NCI-H2081 treated with DMSO at 0.1 percent for 48 hours (cell line): ENCODE results near the gene SPDEF.

Source experiments
- DNase-seq: peaks from one replicate; lab custom pipeline; 2025; lab: John Stamatoyannopoulos, UW

The SPDEF gene

DNA sequence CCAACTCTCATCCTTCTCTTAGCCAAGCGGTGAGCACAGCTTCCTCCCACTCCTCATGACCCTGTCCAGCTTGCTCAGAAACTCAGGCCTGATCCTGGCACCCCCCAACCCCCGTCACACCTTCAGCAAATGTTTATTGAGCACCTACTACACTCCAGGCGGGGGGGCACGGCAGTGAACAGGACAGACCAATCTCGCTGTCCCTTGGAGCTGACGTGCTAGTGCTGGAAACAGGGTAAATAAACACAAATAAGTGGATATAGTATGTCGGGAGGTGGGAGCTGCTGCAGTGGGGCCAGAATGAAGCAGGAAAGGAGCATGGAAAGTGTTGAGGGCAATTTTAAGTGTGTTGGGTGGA lies 7.4 kb upstream of the SPDEF start:
- no peak for DNase-seq

DNA sequence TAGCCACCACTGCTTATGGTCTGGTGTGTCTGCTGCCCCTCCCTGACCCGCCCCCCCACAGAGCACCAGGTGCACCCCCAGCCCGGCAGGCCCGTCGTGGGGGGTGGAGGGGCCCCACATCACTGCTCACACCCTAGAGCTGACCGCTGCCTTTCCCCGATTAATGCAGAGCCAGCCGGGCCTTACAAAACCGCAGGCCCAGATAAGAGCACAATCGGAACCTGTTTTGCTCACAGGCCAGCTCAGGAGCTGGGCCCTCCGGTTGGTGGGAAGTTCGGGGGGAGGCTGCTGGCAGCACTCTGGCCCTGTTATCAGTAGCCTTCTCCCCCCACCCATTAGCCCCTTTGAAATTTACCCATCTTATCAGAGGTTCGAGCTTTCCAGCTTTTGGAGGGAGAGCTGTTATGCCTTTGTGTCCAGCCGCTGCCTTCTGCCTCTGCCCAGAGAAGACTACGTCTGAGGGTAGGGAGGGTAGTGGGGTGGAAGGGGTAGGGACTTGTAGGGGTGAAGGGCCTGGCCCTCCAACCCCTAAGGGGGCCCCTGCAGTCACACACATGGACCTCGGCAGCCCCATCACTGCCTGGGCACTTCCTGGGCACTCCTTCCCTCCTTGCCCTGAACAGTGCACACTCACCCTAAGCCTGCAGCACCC lies 6.9 kb upstream of the SPDEF start:
- no peak for DNase-seq

DNA sequence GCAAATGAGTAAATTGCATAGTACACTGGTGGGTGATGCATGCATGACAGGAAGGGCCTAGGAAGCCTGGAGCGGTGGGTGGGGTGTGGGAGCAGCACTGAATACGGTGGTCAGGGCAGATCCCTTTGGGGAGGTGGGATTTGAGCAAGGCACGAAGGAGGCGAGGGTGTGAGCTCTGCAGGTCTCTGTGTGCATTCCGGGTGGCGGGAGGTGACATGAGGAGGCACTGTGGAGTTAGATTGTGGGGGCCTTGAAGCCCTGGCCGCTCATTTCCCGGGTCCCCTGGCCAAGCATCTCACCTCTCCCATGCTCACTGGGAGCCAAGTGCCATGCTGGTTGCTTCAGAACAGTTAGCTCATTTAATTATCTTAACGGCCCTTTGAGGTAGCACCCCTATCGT lies 6.2 kb upstream of the SPDEF start:
- no peak for DNase-seq

GRCh38 chr6:34561227-34561530 lies 5.0 kb upstream of the SPDEF start:
- DNase-seq: no peak

DNA sequence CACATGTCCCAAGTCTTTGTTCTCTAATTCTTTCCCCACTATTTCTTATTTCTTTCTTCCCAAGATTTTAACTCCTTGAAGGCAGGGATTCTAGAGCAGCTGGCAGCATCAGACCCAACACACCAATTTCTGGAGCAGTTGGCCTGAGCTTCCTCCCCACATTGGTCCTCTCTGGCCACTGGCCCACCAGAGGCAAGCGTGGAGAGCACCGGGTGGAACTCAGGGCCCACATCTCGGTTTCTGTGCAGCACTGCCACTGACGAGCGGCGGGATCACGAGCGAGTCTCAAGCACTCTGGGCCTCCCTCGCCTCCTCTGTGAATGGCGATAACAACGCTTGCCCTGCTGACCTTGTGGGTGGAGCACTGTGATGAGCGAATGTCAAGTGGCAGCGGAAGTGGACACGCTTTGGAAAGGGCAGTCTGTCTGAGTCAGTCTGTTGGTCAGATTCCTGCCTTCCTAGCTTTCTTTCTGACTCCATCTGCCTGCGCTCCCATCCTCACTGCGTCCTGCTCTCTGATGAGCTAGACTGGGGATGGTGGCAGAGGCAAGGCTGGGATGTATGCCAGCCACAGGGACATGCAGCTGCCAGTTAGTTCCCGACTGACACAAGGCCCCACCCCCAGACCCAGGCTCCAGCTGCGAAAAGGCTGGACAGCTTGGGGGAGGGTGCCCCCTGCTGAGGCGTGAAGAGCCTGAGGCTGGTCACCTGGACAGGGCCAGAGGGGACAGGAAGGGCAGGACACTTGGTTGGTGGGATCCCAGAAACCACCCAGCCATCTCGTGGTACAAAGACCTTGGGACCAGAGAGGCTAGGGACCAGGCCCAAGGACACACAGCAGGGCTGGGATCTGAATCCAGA lies 4.5 kb upstream of the SPDEF start:
- no peak for DNase-seq

DNA sequence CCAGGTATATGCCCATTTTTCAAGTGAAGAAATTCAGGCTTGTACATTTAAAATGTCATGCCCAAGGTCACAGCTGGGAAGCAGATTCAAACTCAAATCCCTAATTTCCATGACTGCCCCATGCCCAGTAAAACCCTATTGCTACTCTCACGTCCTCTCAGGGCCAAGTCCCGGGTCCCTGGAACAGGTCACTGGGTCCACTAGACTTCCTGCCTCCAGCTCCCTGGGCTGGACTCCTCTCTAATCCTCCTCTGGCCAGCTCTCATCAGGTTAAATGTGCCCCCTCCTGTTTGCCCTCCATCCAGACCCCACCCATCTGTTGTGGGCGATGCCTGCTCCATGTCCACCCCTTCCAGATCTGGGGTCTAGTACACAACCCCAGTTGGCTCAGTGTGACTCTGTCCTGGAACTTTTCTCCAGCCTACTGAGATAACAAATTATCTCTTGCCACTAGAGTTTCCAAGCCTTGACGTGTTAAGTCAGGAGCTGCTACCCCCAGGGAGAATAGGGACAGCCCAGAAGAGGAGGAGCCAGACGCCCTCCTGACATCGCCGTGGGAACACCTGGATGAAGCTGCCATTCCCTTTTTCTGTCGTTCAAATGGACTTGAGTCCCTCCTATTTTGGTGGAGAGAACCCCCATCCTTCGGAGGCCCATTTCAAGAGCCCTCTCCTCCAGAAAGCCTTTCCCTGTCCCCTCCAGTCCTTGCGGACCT lies 3.7 kb upstream of the SPDEF start:
- DNase-seq: no peak

- no peak for DNase-seq
Measured at GRCh38 chr6:34558172-34558714, 2.1 kb upstream of the SPDEF start.

DNA sequence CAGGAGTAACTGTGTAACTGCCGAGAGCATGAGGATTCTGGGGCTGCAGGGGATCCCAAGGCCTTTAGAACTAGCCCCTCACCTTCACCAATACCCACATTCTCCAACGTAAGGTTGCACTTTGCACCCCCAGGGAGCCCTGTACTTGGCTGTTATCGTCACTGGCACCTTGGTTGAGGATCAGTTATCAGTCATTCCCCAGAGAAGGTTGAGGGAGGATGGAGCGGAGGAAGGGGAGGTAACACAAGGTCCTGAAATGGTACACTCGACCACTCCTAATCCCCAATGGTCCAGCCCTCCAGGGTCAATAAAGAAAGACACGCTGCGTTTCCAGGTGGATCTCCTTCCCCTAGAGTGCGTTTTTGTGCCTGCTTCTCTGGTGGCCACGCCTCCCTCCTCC lies 1.1 kb upstream of the SPDEF start:
- no peak for DNase-seq

DNA sequence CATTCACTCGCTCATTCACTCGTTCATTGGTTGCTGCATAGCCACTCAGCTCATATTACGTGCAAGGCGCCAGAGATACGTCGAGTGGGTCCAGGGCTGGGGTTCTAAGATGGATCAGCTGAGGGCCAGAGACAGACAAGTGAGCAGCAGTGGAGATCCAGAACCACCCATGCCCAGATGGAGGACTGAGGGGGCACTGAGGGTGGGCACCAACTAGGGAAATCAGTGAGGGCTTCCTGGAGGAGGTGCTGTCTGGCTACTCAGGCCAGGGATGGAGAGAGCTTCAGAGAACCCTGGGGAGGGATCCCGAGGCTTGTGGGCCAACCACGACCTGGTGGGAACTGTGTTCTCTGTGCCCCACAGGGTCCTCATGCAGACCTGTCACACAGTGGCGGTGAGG lies 364 bp upstream of the SPDEF start:
- DNase-seq: no peak

GRCh38 chr6:34555328-34555727 lies 801 bp downstream of the SPDEF start:
- DNase-seq: no peak

DNA sequence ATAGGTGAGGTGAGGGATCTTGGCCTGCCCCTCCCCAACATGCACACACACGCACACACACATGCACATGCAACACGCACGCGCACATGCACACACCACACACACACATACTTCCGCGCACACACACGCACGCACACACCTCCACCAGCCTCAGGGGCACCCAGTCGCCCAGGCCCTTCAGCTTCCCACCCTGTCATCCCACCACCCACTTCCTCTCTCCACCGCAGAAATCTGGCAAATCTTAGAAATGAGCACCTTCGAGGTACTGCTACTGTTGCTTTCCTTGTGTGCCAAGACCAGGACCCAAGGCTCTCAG lies 1.2 kb downstream of the SPDEF start:
- no peak for DNase-seq

DNA sequence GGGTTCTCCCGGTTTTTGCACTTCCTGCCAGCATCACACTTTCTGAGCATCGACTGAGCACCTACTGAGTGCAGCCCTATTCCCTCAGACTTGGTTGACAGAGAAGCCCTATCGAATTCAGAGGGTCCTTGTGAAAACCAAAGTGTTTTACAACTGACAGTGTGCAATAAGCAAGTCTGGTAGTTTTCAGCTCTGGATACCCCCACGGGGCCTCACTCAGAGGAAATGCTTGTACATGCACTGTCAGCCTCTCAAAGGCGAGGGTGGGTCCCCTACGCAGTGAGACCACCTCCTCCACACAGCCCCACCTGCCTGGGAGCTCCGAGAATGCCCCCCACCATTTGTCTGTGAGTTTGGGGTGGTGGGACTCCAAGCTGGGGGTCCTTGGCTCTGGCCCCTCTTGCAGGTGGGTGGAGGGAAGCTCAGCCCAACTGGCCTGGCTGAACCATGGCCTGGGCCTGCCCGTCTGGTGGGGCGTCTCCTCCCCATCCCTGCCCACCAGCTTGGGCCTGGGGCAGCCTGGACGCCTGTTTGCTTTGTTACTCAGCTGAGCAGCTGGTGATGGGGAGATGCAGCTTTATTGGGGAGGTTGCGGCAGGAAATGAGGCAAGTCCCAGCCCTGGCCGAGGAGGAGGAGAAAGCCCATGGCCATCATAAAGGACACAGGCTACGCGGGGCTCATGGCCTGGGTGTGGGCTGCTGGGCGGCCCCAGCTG lies 1.7 kb downstream of the SPDEF start:
- no peak for DNase-seq

- no peak for DNase-seq
Measured at GRCh38 chr6:34553750-34554149, 2.4 kb downstream of the SPDEF start.

GRCh38 chr6:34553146-34553545 lies 3.0 kb downstream of the SPDEF start:
- DNase-seq: no peak

- DNase-seq: no peak
Measured at GRCh38 chr6:34552620-34553019, 3.5 kb downstream of the SPDEF start.

DNA sequence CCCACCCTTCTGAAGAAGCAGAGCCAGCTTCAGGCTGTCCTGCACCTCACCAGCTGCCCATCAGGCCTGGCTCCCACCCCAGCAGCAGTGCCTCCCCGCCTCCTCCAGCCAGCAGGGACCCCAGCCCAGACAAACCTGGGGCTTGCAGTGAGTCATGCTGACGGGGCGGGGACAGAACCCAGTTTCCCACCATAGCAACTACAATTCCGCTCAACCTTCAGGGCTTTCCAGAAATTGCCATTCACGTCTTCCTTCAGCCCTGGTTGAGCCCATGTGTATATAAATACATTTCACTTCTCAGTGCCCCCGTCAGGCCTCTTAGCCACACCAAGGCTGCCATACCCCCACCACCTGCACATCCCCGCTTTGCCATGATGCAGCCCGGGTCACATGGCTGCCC lies 4.4 kb downstream of the SPDEF start:
- DNase-seq: no peak

GRCh38 chr6:34549804-34550202 lies 6.3 kb downstream of the SPDEF start:
- DNase-seq: no peak

DNA sequence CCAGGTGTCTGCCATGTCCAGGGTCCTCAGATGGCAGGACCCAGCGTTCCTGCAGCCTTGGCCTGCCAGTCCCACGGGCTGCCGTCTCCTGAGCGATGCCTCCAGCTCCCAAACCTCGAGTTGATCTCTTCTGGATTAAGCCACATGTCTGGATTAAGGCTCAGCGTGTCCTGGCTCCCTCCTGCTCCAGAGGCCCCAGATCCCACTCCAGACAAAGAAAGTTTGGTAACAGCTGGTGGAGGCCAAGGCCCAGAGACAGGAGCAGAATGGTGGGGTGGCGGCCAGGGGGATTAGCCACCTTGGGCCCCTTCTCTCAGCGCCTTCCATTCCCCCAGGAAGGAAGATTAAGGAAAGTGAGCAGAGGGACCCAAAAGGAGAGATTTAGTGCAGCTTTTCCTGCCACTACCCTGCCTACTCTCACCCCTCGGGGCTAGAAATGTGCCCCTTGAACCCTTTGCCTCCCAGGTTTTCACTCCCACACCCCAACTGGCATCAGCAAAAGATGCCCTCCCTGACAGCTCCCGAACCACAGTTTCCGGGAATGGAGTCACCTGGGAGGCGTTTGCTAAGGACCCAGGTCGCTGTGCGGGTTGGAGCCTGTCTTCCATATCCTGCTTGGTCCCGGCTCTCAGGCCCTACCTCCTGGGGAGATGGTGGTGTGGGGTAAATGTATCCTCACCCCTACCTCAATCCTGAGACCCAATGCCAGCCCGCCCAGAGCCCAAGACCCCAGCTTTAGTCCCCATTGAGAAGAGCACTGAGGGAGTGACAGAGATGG lies 6.9 kb downstream of the SPDEF start:
- no peak for DNase-seq

DNA sequence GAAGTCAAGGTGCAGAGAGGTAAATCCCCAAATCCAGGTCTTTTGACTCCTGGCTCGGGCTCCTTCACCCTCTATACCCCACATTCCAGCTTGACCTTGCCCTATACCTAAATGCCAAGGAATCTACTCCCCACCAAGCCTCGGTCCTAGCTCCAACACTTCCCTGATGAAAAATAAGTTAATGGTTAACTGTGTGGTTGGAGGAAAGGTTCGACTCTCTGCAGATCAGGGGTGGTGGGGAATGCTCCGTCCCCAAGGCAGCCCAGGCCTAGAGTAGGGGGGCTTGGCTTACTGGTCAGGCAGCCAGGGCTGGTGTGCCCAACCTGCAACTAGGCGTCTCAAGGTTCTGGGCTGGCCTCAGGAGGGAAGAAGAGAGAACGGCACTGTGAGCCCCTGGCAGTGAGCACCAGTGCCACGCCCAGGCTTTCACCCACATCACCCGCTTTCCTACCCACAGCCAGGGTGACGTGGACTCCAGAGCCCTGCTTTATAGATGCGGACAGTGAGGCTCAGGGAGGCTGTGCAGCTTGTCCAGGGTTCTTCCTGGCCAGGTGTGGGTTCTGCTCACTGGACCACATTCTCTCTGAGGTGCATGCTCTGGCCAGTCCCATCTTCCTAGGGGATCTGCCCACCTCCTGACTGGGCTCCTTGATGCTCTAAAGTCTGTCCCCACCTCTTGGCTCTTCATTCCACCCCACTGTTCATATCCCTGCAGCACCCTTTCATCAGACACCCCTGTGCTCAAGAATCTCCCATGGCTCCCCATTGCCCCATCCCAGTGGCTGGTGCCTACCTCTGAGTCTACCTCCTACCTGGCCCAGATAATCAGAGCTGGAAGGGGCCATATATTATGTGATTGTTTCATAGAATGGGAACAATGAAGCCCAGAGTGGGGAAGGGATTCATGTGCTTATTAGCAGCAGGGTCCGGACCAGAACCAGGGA lies 8.2 kb downstream of the SPDEF start:
- DNase-seq: no peak

DNA sequence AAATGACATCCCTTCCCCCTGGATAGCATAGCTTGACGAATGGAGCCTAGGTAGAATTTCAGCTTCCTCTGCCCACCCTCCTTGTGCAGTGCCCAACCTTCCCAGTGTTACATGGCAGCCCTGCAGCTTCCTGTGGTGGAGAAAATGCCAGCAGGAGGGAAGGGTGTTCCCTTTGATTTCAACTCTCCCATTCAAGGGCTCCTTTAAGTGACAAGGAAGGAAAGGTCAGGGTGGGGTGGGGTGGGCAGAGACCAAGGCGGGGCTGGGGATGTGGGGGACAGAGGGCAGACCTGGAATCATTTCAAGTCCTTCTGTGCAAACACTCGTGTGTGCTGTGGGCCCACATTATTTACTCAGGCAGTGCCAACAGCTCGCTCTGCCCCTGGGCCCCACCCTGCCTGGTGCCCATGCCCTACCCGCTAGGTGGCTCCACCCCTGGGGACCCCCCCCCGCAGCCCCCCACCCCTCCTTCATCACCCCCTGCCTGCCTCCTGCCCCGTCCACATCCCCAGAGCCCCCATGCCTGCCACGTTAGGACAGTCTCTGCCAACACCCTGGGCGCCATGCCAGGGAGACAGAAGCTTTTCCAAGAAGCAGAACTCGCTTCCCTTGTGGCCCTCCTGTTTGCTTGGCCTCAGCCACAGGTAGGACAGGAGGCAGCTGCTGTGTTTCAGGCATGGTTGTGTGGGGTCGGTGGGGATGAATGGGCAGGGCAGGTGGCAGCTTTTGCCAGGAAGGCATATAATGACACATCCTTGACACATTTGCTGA lies 9.4 kb downstream of the SPDEF start:
- DNase-seq: peak; percentile 79
